ENCODE measurements around the gene MTUS2.

MTUS2 gene

GRCh38 chr13:29511106-29511796 is 691.1 kb downstream of the MTUS2 start:
- Histone ChIP-seq H2AFZ (ENCODE audit: low read depth, low read length, severe bottlenecking) (no peak overlapping the region), H3K79me2 (ENCODE audit: insufficient read depth, low read length) (no peaks in the 10 kb centered on the region), H3K27ac (ENCODE audit: low read depth, low read length) (no peak overlapping the region), H3K9ac (ENCODE audit: low read length) (no peak overlapping the region), H3K4me3 (ENCODE audit: insufficient read depth, low read length, poor library complexity, severe bottlenecking) (no peak overlapping the region), H3K27me3 (ENCODE audit: low read length) (no peaks in the 10 kb centered on the region), H3K4me2 (ENCODE audit: low read depth, low read length, poor library complexity, severe bottlenecking) (no peak overlapping the region), H3F3A (ENCODE audit: insufficient read depth) (peaks cover 10% of the 10 kb centered on the region), H3K36me3 (ENCODE audit: low read length) (no peaks in the 10 kb centered on the region; the same call in 1 of the 2 replicates), H3K9me2 (replicated peaks; ENCODE audit: insufficient read depth, low read length) (no peaks in the 10 kb centered on the region), H3K9me3 (ENCODE audit: insufficient read depth, low read length) (no peaks in the 10 kb centered on the region), H4K20me1 (ENCODE audit: low read depth, low read length) (no peaks in the 10 kb centered on the region; the same call in 1 of the 2 replicates)
- TF ChIP-seq CTCF (IDR thresholded peaks at IDR 0.05; ENCODE audit: insufficient read depth, low read length, poor library complexity, severe bottlenecking): no peak

GRCh38 chr13:29511980-29512379 is 691.8 kb downstream of the MTUS2 start:
- Histone ChIP-seq H3F3A (ENCODE audit: insufficient read depth) (peaks cover 10% of the 10 kb centered on the region), H3K79me2 (ENCODE audit: insufficient read depth, low read length) (no peaks in the 10 kb centered on the region), H3K4me2 (ENCODE audit: low read depth, low read length, poor library complexity, severe bottlenecking) (no peak overlapping the region), H4K20me1 (ENCODE audit: low read depth, low read length) (no peaks in the 10 kb centered on the region), H3K36me3 (ENCODE audit: low read length) (no peaks in the 10 kb centered on the region; the same call in 1 of the 2 replicates), H3K27me3 (ENCODE audit: low read length) (no peaks in the 10 kb centered on the region), H3K4me3 (ENCODE audit: insufficient read depth, low read length, poor library complexity, severe bottlenecking) (no peak overlapping the region), H3K9me3 (ENCODE audit: insufficient read depth, low read length) (no peaks in the 10 kb centered on the region), H3K9me2 (replicated peaks; ENCODE audit: insufficient read depth, low read length) (no peaks in the 10 kb centered on the region), H3K27ac (ENCODE audit: low read depth, low read length) (no peak overlapping the region), H2AFZ (ENCODE audit: low read depth, low read length, severe bottlenecking) (no peak overlapping the region), H3K9ac (ENCODE audit: low read length) (no peak overlapping the region)
- TF ChIP-seq CTCF (IDR thresholded peaks at IDR 0.05; ENCODE audit: insufficient read depth, low read length, poor library complexity, severe bottlenecking) (no peak), EZH2phosphoT487 (conservative IDR thresholded peaks at IDR 0.05; ENCODE audit: low read length) (no peak)

GRCh38 chr13:29513002-29513980 is 693.2 kb downstream of the MTUS2 start:
- H3K9me3 ChIP-seq (ENCODE audit: insufficient read depth, low read length): no peaks in the 10 kb centered on the region
- H2AFZ ChIP-seq (ENCODE audit: low read depth, low read length, severe bottlenecking): no peak overlapping the region
- no peak overlapping the region for H3K27ac ChIP-seq (ENCODE audit: low read depth, low read length)
- no peaks in the 10 kb centered on the region for H3K9me2 ChIP-seq (replicated peaks; ENCODE audit: insufficient read depth, low read length)
- H3K4me2 ChIP-seq (ENCODE audit: low read depth, low read length, poor library complexity, severe bottlenecking): no peak overlapping the region
- peaks cover 10% of the 10 kb centered on the region for H3F3A ChIP-seq (ENCODE audit: insufficient read depth)
- no peaks in the 10 kb centered on the region for H4K20me1 ChIP-seq (ENCODE audit: low read depth, low read length)
- no peak overlapping the region for H3K9ac ChIP-seq (ENCODE audit: low read length)
- H3K27me3 ChIP-seq (ENCODE audit: low read length): no peaks in the 10 kb centered on the region
- H3K36me3 ChIP-seq (ENCODE audit: low read length): peaks cover 3% of the 10 kb centered on the region; the same call in 1 of the 2 replicates
- no peak overlapping the region for H3K4me3 ChIP-seq (ENCODE audit: insufficient read depth, low read length, poor library complexity, severe bottlenecking)
- H3K79me2 ChIP-seq (ENCODE audit: insufficient read depth, low read length): no peaks in the 10 kb centered on the region
- TF ChIP-seq CTCF (IDR thresholded peaks at IDR 0.05; ENCODE audit: insufficient read depth, low read length, poor library complexity, severe bottlenecking) (no peak), EZH2phosphoT487 (conservative IDR thresholded peaks at IDR 0.05; ENCODE audit: low read length) (no peak)

Data from SU-DHL-6 (cell line).